Measurements from ENCODE around the gene CHEK1. TPM values are rescaled to one million over a fixed set of nuclear protein-coding genes. Genes with fewer than 3 reads are reported as not detected.
A peak's percentile ranks its signal among the peaks of the same experiment; 100 is the strongest.

CHEK1 gene
- total RNA-seq, 6 donors from 2014 or later, result 1.6 to 3.8 (median 2.7) TPM

GRCh38 chr11:125585487-125585886 is 39.5 kb upstream of the CHEK1 start:
- Histone ChIP-seq H3K36me3 (peaks cover 17 to 45% (median 33%) of the 10 kb centered on the region in 4 donors), H3K4me3 (no peak overlapping the region), H3K27me3 (no peaks in the 10 kb centered on the region), H3K4me1 (no peaks in the 10 kb centered on the region), H3K27ac (no peak overlapping the region), H3K9me3 (no peaks in the 10 kb centered on the region)
- ATAC-seq (ENCODE audit: low FRiP score in 2 of 2) (no peak), DNase-seq (no peak)
- 100% methylated on average over 1 of the region's 1 CpG for WGBS, 2 donors
- TF ChIP-seq POLR2A (IDR thresholded peaks at IDR 0.05) (no peak), POLR2AphosphoS5 (IDR thresholded peaks at IDR 0.05) (no peak), EP300 (IDR thresholded peaks at IDR 0.05) (no peak)
- TF ChIP-seq, protein P1, sequence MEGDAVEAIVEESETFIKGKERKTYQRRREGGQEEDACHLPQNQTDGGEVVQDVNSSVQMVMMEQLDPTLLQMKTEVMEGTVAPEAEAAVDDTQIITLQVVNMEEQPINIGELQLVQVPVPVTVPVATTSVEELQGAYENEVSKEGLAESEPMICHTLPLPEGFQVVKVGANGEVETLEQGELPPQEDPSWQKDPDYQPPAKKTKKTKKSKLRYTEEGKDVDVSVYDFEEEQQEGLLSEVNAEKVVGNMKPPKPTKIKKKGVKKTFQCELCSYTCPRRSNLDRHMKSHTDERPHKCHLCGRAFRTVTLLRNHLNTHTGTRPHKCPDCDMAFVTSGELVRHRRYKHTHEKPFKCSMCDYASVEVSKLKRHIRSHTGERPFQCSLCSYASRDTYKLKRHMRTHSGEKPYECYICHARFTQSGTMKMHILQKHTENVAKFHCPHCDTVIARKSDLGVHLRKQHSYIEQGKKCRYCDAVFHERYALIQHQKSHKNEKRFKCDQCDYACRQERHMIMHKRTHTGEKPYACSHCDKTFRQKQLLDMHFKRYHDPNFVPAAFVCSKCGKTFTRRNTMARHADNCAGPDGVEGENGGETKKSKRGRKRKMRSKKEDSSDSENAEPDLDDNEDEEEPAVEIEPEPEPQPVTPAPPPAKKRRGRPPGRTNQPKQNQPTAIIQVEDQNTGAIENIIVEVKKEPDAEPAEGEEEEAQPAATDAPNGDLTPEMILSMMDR (IDR thresholded peaks at IDR 0.05), result no peak

GRCh38 chr11:125586623-125587022 is 38.3 kb upstream of the CHEK1 start:
- no peak overlapping the region for H3K27ac ChIP-seq
- H3K27me3 ChIP-seq, result no peaks in the 10 kb centered on the region
- ATAC-seq (ENCODE audit: low FRiP score in 2 of 2) (no peak), DNase-seq (no peak)
- H3K4me3 ChIP-seq, result no peak overlapping the region
- TF ChIP-seq, protein P1 (IDR thresholded peaks at IDR 0.05), result no peak
- TF ChIP-seq POLR2A (IDR thresholded peaks at IDR 0.05), result no peak
- TF ChIP-seq EP300 (IDR thresholded peaks at IDR 0.05), result no peak
- no peak for TF ChIP-seq POLR2AphosphoS5 (IDR thresholded peaks at IDR 0.05)
- H3K9me3 ChIP-seq, result no peaks in the 10 kb centered on the region
- 78 to 83% methylated on average over 3 of the region's 3 CpGs for WGBS, 2 donors
- peaks cover 17 to 34% (median 24%) of the 10 kb centered on the region in 4 donors for H3K36me3 ChIP-seq
- H3K4me1 ChIP-seq, result peaks cover 0 to 7% (median 5%) of the 10 kb centered on the region in 4 donors

GRCh38 chr11:125587480-125587879 is 37.5 kb upstream of the CHEK1 start:
- Histone ChIP-seq H3K9me3 (no peaks in the 10 kb centered on the region), H3K4me1 (peaks cover 0 to 8% (median 6%) of the 10 kb centered on the region in 4 donors), H3K27me3 (no peaks in the 10 kb centered on the region), H3K4me3 (no peak overlapping the region), H3K27ac (no peak overlapping the region), H3K36me3 (peaks cover 14 to 26% (median 16%) of the 10 kb centered on the region in 4 donors)
- DNase-seq (no peak), ATAC-seq (ENCODE audit: low FRiP score in 2 of 2) (no peak)
- WGBS, 2 donors, result 88 to 100% methylated on average over 1 of the region's 1 CpG
- TF ChIP-seq POLR2AphosphoS5 (IDR thresholded peaks at IDR 0.05) (no peak), POLR2A (IDR thresholded peaks at IDR 0.05) (no peak), EP300 (IDR thresholded peaks at IDR 0.05) (no peak)
- TF ChIP-seq, protein P1 (IDR thresholded peaks at IDR 0.05), result no peak

DNA sequence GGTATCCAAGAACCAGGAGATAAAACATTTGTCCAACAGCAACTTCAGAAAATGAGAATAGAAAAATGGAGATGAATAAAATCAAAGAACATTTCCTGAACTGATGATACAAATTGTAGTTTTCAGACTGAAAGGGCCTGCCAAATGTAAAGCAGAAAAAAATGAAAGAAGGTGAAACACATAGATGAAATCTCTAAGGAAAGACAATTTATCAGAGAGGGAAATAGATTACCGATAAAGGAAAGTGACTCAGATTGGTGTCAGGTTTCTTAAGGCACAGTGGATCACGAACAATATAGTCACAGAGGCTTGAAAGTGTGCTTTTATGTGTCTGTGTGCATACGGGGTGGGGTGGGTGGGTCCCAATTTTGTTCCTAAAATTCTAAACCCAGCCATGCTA is 36.5 kb upstream of the CHEK1 start:
- Histone ChIP-seq H3K9me3 (no peaks in the 10 kb centered on the region), H3K27ac (no peak overlapping the region), H3K27me3 (no peaks in the 10 kb centered on the region), H3K36me3 (peaks cover 6 to 15% (median 8%) of the 10 kb centered on the region in 4 donors), H3K4me3 (no peak overlapping the region), H3K4me1 (peaks cover 4 to 12% (median 8%) of the 10 kb centered on the region in 4 donors)
- WGBS, 2 donors, result 42 to 50% methylated on average over 3 of the region's 3 CpGs
- TF ChIP-seq, protein P1 (IDR thresholded peaks at IDR 0.05), result no peak
- TF ChIP-seq EP300 (IDR thresholded peaks at IDR 0.05) (no peak), POLR2AphosphoS5 (IDR thresholded peaks at IDR 0.05) (no peak), POLR2A (IDR thresholded peaks at IDR 0.05) (no peak)
- no peak for ATAC-seq (ENCODE audit: low FRiP score in 2 of 2)
- no peak for DNase-seq

GRCh38 chr11:125591649-125592304 is 33.2 kb upstream of the CHEK1 start:
- 2 to 3% methylated on average over 27 to 30 of the region's 30 CpGs for WGBS, 2 donors
- Histone ChIP-seq H3K4me3 (peak overlapping the region; percentile 43 to 98 (median 80)), H3K27ac (peak overlapping the region; percentile 94 to 99 (median 98)), H3K4me1 (peaks cover 14 to 33% (median 24%) of the 10 kb centered on the region in 4 donors), H3K9me3 (no peaks in the 10 kb centered on the region), H3K27me3 (no peaks in the 10 kb centered on the region), H3K36me3 (peaks cover 0 to 9% (median 0%) of the 10 kb centered on the region in 4 donors)
- peak; percentile 57 to 60 for ATAC-seq (ENCODE audit: low FRiP score in 2 of 2)
- DNase-seq, result peak; percentile 33 to 82
- TF ChIP-seq POLR2A (IDR thresholded peaks at IDR 0.05) (no peak), EP300 (IDR thresholded peaks at IDR 0.05) (no peak), POLR2AphosphoS5 (IDR thresholded peaks at IDR 0.05) (no peak)
- TF ChIP-seq, protein P1 (IDR thresholded peaks at IDR 0.05), result no peak

Measured in upper lobe of left lung (tissue), 6 donors.